Measurements from ENCODE around the gene TET2.

The TET2 gene

DNA sequence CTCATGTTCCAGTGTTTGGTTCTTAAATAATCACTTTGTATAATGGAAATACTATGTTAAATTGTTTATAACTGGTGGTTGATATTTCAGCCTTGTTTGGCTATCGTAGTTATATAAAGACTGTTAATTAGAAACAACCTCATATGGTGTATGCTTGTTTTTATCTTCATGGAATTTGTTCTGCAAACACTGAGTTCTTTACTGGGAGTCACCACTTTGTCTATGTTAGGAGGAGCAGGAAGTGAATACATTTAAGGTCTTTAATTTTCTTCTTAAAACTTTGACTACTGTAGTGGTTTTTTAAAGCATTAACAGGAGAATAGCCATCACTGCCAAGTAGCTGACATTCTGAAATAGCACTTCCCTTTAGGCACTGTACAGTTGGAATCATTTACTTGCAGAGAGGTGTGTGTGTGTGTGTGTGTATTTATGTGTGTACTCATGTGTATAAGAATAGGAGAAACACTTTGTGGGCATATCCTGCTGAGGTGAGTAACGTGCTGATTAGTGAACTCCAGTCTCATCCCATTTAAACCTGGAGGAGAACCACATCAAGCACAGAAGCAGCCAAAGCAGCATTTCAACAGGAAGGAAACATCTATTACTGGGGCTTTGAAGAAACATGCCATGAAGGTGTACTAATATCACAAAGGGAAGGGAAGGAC is 37.8 kb downstream of the TET2 start:
- no peak for DNase-seq

DNA sequence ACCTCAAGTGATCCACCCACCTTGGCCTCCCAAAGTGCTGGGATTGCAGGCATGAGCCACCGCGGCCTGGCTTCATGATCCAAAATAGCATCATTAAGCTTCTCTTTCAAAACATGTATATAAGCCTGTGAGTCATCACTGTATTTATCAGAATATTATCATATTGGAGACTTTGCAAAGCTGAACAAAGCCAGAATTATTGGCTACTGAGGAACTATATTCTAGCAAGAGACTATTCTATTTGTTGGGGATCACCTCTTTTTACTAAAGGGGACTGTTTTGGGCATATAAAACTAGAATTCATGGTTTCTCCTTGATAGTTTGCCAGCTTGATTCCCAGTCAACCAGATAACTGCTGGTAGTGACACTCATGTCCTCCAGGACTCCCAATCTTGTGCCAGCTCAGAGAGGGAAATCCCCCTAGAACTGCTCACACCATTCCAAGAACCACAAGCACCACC is 40.1 kb downstream of the TET2 start:
- DNase-seq: no peak

DNA sequence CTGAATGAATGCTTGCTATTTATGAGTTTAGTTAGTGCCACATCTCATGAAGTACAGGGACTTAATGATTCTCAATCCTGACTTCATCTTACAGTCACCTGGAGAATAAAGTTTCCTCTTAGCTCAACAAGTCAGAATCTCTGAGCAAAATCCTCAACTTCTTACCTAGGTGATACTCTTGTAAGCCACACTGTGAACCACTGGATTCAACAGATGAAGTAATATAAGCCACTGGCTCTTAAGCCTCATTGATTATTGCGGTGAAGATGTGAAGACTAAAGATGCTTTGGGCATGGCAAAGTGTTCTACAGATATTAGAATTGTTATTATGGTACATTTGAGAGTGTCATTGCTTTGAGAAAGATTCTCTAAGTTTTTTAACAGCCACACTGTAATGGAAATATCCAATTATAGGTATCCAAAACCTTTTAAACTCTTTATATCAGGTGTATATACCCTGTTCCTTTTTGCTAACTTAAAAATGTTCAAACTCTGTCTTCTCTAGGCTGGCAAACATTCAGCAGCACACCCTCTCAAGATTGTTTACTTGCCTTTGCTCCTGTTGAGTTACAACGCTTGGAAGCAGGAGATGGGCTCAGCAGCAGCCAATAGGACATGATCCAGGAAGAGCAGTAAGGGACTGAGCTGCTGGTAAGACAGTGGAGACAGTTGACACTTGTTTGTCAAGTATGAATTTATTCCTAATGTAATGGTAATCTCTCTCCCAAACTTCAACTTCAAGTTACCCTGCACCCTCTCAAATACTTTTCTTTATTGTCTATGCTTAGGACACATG is 43.4 kb downstream of the TET2 start:
- no peak for DNase-seq

DNA sequence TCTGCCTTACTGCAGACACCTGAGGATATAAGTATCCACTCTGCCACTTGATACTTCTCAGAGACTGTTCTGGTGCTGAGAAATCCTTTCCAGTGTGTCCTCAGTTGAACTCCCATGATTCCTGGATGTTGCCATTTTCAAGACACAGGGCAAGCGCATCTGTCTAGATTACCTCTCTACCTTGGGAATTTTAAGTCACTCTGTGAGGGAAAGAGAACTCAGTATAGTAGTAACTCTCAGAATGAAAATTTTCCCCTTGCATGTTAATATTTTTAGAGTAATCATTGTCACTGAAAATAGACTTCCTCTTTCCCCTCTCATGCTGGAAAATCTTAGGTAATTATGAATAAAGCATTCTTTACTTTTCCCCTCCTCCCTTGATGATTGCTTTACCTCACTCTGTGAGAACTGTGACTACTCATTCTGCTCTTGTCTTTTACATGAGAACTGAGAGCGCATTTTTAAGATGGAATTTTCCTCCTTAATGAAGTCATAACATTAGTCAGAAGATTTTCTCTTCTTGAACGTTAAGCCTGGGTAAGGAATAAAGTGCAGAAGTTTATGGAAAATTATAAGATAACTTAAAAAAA is 45.0 kb downstream of the TET2 start:
- no peak for DNase-seq

DNA sequence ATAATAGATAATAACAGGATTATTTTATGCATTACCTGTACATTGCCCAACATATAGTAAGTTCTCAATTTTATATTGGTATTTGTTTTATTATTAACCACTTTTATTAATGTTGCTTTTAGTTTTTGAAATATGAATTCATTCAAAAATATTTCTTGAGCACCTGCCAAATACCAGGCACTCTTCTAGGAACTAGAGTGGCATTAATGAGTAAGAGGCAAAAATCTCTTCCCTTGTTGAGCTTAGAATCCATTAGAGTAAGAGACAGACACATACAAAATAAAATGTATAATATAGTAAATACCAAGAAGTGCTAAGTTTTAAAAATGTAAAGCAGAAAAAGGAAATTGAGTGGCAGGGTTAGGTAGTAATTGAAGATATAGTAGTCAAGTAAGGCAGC is 45.8 kb downstream of the TET2 start:
- DNase-seq: no peak

DNA sequence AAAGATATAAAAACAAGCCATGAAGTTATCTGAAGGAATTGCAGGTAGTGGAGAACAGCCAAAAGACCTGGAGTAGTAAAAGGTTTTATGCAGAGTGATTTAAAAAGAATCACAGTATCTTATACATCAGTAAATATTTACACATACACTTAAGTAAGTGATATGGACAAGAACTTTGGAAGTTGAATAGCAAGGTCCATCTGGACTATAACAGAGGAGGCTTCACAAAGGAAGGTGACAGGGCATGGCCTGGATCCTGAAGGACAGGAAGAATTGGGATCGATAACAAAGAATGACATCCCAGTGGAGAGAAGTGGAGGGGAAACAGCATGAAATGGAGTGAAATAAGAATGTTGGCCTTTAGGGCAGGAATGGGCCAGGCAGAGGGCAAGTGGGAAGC is 46.2 kb downstream of the TET2 start:
- no peak for DNase-seq

DNA sequence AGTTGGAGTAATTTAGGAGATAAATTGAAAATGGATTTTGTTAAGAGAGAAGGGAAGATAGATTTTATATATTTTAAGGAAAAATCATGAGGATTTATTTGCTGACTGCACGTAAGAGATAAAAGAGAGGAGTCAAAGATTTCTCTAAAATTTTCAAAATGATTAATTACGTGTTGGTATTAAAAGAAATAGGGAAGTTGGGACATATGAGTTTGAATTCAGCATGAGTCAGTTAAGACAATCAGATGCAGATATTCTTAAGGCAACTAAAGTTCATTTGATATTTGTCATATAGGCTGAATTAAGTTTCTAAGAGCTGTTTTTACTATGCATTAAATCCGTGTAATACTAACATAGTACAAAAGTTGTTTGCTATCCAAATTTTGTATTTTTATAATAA is 46.9 kb downstream of the TET2 start:
- DNase-seq: no peak

DNA sequence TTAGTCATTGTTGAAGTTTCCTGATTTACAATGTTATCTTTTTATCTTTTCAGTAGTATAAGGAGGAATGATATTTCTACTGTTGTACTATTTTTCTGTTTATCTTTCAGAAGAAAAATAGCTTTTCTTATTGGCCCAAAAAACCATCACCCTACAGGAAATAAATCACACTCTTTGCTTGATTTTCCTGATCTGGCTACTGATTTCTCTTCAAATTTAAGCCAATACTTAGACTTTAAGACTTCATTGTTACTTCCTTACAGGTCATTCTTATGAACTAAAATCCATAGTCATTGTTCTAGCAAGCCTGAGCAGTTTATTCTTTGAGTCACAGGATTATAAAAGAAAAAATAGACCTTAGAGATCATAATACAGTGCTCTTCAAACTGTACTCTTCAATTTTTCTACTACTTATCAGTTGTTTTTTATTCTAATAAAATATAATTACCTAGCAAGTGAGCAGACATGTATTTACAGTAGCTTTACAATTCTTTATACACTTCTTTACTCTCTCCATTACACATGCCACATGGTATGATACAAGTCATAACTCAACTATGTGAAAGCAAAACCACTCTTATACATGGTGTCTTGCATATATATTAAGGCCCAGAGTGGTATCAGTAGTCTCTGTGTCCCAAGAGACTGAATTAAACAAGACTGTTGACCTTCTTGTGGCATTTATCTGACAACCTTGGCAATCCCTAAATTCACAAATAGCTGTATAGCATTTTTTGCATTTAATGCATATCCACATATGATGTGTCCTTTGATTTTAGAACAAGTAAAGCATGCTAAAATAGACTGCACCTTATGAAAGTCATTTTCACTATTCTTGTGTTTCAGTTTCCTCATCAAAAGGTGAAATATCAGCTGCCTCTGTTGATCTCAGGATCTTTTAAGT is 47.9 kb downstream of the TET2 start:
- no peak for DNase-seq

DNA sequence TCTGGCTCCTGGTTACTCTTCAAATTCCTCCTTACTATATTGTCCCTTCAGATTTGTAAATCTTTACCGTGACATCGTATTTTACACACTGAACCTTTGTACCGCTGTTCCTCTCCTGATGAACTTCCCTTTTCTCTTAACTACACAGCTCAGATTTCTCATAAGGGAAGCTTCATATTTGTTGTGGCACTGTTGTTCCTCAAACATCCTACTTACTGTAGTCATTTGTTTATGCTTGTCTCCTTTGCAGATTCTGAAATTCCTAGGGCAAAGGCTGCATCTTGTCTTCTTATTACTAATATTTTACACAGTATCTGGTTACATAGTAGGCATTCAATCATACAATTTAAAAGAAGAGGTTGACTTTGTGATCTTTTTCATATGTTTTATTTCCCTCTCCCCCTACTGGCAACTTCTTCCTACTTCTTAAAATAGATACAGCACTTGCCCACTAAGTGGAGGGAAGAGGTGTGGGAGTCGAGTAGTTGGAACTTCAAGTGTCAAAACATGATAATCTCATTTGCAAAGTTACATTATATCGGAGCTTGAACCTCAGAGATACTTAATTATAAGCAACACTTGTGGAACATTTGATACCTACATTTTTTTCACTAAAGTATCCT is 50.0 kb downstream of the TET2 start:
- no peak for DNase-seq

DNA sequence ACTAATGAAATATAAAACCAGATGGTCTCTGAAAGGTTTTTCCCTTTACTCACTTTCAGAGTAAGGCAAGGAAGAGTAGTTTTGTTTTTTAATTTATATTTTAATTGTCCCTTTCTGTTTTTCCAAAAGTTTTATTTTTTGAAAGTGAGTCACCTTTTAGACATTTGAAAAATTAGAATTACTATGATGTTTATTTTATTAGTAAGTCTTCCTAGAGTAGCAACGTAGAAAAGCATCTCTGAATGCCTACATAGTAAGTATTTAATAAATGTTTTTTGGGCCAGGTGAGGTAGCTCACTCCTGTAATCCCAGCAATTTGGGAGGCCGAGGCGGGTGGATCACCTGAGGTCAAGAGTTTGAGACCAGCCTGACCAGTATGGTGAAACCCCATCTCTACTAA is 51.1 kb downstream of the TET2 start:
- no peak for DNase-seq

DNA sequence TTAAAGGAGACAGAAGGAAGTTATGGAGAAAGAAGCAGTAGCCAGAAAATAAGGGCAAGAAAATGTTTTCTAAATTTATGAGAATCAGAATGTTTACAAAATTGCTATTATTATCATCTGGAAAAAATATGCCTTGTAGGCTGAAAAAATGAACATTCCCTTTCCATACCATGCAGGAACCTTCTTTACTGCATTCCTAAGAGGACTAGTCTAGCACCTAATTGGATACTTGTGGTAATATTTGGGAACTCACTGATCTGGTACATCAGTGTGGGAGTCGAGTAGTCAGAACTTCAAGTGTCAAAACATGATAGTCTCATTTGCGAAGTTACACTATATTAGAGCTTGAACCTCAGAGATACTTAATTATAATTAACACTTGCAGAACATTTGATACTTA is 51.9 kb downstream of the TET2 start:
- DNase-seq: no peak

DNA sequence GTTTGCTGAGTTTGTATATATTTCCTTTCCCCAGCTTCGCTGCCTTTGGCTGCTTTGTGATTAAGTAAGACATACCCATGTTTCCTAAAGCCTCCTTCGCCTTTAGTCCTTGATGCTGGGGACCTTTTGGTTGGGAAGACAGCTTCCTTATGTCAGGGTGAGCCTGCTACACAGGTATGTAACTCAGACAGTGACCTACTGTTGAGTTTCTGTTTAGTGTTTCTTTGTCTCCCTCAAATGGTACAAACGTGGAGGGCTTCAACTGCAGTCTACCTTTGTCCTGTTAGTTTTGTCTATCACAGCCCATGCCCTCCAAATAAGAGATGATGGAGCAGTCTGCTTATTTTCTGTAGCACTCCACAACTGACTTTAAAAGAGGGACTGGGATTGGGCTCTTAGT is 59.5 kb downstream of the TET2 start:
- DNase-seq: no peak

DNA sequence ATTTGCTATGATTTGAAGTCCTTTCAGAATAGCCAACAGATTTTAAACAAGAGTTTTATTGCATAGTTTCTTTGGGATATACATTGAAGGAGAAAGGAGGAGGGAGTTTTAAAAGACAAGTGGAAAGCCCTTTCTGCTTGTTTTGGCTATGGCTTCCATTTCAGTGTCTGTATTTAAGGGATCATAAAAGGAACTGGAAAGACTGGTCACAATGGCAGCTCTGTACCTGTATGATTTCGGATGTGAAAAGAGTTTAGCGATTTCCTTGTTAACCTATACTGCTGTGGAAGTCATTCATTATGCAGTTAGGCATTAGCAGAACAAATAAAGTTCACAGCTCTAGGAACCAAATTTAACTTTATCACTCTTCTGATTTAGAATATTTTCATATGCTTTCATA is 60.7 kb downstream of the TET2 start:
- DNase-seq: no peak

DNA sequence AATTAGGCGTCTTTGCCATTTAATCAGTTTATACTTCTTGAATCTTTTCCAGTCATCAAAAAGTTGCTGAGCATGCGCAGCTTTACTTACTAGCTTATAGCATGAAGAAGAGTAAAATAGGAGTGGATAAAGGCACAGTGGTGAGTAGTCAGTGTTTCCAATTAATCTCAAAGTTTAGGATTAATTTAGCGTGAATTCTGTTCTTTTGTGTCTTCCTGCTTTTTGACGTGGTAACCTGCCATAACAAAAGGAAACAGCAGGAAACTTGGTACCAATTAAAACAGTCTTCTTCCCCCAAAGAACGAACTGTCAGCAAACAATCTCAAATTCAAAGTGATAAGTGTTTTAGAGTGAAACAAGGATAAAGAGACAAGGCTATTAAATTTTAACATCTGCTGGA is 61.9 kb downstream of the TET2 start:
- DNase-seq: no peak

DNA sequence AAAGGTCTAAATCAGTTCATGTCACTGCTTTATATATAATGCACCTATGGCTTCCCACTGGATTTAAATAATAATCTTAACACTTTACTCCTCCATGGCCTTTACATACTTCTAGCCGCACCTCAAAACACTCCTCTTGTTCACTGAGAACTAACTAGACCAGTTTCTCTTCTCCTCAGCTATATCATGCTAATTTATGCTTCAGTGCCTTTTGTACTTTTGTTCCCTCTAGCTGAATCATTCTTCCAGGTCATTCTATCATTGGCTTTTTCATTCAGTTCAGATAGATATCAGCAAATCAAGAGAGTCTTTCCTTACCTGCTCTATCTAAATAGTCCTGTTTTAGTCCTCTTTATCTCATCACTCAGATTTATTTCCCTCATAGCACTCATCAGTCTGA is 64.2 kb downstream of the TET2 start:
- DNase-seq: no peak

DNA sequence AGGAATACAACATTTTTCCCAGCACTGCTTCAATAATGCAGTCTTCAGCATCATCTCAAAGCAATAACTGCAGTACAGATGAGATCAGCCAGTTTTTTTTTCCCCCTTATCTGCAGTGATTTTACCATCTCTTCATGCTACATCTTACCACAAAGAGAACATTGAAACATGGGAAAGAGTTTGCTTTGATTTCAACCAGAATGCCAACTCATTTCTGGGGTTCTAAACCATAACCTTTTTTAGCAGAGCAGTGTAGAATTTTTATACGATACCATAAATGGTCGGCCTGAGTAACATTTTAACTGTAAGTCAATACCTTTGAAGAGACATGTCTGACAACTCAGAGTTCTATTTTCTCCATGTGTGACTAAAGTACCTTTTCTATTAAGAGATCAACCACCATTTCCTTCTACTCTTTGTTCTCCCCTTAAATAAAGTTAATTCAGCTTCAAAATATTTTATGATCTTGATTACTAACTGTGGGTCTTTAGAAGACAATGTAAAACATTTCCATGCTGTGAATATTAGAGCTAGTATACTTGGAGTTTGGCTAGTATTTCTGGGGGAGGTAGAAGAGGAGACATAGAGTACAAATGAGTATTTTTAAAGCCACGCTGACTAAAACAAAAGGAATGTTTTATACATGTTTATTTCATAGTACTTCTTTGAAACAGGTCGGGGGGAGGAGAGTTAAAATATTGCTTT is 69.1 kb downstream of the TET2 start:
- DNase-seq: no peak

DNA sequence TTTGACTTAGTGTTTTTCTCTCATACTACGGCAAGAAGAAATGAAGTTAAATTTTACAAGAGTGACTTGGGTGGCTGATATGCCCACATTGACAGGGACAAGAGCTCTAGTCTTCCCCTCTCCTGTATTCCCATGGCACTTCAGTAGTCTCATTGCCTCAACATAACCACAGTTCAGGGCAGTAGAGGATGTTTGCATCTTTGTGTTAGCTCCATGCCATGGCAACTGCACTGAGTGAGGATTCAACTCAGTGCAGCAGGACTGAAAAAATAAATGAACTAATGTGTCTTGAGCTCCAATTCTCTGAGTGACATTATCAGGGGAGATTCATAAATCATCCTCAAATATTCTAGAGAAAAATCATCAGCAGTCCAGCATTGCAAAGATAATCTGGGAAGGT is 78.8 kb downstream of the TET2 start:
- no peak for DNase-seq

DNA sequence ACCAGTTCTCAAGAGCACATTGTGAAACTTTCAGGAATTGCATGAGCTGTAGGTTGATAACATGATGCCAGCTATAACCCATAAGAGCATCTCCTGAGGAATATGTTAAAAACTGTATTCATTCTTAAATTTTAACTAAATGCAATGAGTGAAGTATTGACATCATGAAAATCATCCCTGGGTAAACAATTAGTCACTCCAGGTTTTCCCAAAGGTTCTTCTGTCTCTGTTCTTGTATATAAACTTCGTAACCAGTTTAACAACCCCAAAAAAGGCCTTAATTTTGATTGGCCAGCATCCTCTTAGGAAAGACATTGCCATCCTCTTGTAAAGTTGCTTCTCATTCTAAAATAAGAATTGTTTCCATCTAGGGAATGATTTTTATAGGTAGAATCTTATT is 80.4 kb downstream of the TET2 start:
- DNase-seq: no peak

DNA sequence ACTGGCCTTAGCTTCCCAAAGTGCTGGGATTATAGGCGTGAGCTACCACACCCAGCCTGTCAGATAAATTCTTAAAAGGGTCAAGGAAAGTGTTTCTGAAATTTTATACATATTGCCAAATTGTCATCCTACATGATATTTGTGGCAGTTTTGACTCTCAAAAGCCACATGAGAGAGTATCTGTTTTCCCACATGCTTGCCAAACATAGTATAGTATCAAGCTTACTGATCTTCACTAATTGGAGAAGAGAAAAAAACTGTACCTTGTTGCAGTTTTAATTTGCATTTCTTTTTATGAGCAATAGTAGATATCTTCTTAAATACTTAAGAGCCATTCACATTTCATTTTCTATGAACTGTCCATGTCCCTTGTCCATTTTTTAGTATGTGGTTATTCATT is 83.6 kb downstream of the TET2 start:
- no peak for DNase-seq

DNA sequence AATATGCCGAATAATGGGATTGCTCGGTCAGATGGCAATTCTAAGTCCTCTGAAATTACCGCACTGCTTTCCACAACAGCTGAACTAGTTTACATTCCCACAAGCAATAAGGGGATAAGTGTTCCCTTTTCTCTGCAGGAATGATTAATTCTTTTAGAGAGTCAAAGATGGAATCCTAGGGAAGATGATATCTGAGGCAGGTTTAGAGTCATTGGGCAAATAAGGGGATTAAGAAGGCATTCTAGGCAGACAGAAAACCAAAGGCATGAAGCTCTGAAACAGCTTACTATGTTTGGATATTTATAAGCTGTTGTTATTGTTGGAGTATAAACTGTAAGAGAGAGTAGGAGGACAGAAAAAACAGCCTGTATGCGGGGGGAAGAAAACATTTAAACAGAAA is 85.7 kb downstream of the TET2 start:
- DNase-seq: no peak

DNA sequence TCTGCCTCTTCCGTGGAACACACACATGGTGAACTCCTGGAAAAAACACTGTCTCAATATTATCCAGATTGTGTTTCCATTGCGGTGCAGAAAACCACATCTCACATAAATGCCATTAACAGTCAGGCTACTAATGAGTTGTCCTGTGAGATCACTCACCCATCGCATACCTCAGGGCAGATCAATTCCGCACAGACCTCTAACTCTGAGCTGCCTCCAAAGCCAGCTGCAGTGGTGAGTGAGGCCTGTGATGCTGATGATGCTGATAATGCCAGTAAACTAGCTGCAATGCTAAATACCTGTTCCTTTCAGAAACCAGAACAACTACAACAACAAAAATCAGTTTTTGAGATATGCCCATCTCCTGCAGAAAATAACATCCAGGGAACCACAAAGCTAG is 87.9 kb downstream of the TET2 start:
- no peak for DNase-seq

All from right kidney (tissue), 1 donor.